GM10266 (cell line): ENCODE results near the gene EDNRA.
A peak's percentile ranks its signal among the peaks of the same experiment; 100 is the strongest.

ENCODE experiments used
- DNase-seq: peaks from one replicate; pipeline ENCODE4 v3.0.0; 2012; ENCODE audit errors: extremely low spot score
- TF ChIP-seq, protein P1 (sequence below): IDR thresholded peaks from 2 replicates; pipeline ENCODE4 v1.5.1; 2012; ENCODE audit warnings: mild to moderate bottlenecking, low read depth; ENCODE audit not compliant: control insufficient read depth, insufficient read depth; ENCODE audit errors: missing control alignments

The EDNRA gene

DNA sequence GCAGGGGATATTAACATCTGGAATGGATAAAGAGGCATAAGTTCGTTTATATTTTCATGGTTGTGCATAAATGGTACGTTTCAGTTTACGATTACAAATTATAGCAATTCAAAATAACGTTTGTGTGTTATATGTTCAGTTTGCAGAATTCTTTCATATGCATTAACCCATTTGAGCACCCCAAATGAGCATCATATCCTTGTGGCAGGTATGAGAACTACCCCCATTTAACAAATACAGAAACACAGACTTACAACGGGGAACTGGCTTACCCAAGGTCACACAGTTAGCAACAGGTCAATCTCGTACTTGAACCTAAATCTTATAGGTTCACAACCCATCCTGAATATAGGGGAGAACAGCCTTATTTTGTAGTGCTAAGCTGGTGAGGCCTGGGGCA, 33.1 kb downstream of the EDNRA start:
- TF ChIP-seq, protein P1, sequence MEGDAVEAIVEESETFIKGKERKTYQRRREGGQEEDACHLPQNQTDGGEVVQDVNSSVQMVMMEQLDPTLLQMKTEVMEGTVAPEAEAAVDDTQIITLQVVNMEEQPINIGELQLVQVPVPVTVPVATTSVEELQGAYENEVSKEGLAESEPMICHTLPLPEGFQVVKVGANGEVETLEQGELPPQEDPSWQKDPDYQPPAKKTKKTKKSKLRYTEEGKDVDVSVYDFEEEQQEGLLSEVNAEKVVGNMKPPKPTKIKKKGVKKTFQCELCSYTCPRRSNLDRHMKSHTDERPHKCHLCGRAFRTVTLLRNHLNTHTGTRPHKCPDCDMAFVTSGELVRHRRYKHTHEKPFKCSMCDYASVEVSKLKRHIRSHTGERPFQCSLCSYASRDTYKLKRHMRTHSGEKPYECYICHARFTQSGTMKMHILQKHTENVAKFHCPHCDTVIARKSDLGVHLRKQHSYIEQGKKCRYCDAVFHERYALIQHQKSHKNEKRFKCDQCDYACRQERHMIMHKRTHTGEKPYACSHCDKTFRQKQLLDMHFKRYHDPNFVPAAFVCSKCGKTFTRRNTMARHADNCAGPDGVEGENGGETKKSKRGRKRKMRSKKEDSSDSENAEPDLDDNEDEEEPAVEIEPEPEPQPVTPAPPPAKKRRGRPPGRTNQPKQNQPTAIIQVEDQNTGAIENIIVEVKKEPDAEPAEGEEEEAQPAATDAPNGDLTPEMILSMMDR, result no peak
- no peak for DNase-seq

DNA sequence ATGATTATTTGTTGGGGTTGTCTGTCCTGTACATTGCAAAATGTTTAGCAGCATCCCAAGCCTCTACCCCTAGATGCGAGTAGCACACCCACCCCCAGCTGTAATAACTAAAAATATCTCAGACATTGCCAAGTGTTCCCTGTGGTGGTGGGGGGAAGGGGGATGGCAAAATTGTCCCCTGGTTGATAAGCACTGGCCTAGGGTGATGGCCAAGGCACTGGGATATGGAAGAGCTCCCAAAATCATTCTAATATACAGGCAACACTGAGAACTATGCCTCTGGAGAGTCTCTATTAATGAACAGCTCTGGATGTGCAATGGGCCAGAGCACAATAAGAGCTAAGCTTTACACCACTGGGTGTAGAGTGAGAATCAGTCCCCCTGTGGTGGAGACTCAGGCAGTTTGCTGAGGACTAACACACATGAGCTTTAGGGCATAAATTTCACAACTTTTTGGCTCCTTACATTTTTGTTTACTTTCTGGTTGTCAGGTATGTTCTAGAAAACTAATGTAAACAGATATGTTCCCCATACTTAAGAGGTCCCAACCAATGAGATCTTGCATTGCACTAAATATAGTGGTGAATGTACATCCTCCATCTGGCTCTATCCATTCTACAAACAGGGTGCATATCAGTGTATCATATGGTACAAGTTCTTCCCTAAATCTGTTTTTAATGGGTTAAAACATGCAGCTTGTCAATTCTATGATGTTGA, 34.5 kb downstream of the EDNRA start:
- no peak for DNase-seq
- TF ChIP-seq, protein P1, result no peak

DNA sequence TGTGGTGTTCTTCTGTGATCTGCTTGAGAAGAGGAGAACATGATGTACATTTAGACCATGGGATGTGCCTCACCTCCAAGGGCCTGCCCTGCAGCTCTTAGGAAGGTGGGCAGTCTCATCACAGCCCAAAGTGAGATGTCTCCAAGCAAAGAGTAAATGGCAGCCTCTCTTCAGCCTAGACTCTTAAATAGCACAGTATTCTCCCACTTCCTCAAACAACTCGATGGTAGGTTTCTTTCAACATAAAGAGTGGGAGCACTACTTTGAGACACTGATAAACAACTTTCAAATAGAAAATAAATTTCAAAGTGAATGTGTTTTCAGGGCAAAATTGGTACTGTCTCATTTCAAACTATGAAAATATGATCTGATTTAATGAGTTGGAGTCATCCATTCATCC, 35.2 kb downstream of the EDNRA start:
- TF ChIP-seq, protein P1, result no peak
- no peak for DNase-seq

DNA sequence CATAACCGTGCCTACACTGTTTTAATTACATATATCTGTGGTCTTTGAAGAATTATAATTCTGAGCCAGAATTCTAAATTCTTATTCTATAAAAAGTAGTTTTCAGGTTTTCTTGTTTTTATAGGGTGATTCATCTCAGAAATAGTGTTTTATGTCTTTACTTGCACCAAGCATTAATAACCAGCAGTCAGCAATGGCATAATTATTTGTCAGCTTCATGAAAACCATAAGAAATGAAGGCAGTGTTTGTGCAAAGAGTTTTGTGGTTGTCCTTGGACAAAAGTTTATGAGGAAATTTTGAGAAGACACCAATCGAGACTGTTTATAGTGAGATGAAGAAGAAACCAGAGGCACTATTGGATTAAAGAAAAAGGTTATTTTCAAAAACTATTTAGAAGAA, 37.2 kb downstream of the EDNRA start:
- DNase-seq, result no peak
- TF ChIP-seq, protein P1, result no peak

DNA sequence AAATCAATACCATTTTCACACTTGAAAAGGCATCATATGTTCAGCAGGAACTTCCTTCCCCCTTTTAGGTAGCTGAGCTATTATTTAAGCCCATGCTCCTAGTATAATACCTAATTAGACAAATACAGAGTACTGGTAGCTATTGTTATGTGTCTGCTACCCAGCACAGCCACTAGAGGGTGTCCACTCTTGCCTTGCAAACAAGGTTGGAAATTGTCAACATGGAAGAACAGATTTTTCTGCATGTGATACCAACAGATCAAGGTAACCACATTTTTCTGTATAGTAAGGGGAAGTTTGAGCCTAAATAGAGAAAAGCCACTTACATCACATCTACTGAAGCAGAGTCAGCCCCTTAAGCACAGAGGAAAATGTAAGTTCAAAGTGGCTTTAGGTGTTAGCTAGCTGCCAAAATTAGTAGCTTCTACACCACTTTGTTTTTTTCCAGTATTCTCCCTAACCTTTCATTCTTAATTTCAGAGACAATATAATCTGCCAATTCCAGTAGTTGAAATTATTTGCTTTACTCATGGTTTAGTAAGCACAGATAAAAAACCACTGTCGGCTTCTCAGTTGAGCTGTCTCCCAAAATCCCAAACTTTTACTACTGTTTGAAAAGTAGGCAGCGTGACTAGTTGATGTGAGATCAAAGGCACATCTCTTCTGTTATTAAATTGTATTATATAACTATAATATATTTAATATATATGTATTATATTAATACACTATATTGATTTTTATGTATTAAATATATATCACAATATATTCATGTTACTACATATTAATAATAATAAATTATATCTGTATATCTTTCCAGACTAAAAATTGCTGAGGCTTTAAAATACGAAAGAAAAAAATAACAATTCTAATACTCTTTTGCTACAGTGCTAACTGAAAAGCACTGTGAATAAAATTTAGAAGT, 38.2 kb downstream of the EDNRA start:
- peak; percentile 53 for DNase-seq

DNA sequence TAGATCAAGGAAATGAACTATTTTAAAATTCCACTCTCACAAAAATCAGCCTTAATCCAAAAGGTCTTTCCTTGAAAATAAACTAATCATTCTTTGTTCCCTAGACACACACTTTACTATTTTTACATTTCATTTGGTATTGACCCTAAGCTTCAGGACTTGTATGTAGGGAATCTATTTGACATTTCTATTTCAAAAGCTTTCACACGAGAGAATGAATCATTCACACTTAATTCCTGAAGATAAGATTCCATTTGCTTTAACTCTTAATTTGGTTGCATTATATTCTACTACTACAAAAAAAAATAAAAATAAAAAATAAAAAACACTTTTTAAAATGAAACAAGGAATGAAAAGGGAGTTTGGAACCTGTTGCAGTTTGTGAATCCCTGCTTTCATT, 43.7 kb downstream of the EDNRA start:
- DNase-seq, result no peak

More for the DNA sequence above, 38.2 kb downstream of the EDNRA start:
- TF ChIP-seq, protein P1, result peak; percentile 89

More for the DNA sequence above, 43.7 kb downstream of the EDNRA start:
- TF ChIP-seq, protein P1, result no peak
